GM10248 (cell line): ENCODE measurements around the gene DYNLT4.
A peak's percentile ranks its signal among the peaks of the same experiment; 100 is the strongest.
"Not testable (repeated sequence)": the region's sequence is repeated elsewhere in the genome, so short reads cannot be mapped to it uniquely, and the experiment has no call there.

ENCODE experiments used
- CTCF ChIA-PET: fragments of 300-600 bp; sonication (Branson Sonifier 250); formaldehyde crosslinking; extraction: SDS; loops from one replicate; lab custom pipeline; 2021; ENCODE audit warnings: antibody characterized with exemption; lab: Yijun Ruan, JAX
- POLR2A ChIA-PET: fragments of 350-650 bp; sonication (Branson Sonifier 250); formaldehyde crosslinking; extraction: SDS; loops from one replicate; lab custom pipeline; 2020; ENCODE audit warnings: antibody characterized with exemption; lab: Yijun Ruan, JAX
- DNase-seq: peaks from one replicate; pipeline ENCODE4 v3.0.0; 2012; ENCODE audit errors: extremely low spot score
- TF ChIP-seq, protein P1 (sequence below): IDR thresholded peaks from 2 replicates; pipeline ENCODE4 v1.5.1; 2012; ENCODE audit warnings: mild to moderate bottlenecking, low read depth; ENCODE audit errors: extremely low read depth, missing control alignments, control extremely low read depth

Gene DYNLT4

GRCh38 chr1:44799770-44800584, 7.2 kb downstream of the DYNLT4 start, which contains the start of gene PLK3:
PLK3 (plus strand) TSS chr1:44800377; CDS start chr1:44800464, 87 bp downstream.
- TF ChIP-seq, protein P1, sequence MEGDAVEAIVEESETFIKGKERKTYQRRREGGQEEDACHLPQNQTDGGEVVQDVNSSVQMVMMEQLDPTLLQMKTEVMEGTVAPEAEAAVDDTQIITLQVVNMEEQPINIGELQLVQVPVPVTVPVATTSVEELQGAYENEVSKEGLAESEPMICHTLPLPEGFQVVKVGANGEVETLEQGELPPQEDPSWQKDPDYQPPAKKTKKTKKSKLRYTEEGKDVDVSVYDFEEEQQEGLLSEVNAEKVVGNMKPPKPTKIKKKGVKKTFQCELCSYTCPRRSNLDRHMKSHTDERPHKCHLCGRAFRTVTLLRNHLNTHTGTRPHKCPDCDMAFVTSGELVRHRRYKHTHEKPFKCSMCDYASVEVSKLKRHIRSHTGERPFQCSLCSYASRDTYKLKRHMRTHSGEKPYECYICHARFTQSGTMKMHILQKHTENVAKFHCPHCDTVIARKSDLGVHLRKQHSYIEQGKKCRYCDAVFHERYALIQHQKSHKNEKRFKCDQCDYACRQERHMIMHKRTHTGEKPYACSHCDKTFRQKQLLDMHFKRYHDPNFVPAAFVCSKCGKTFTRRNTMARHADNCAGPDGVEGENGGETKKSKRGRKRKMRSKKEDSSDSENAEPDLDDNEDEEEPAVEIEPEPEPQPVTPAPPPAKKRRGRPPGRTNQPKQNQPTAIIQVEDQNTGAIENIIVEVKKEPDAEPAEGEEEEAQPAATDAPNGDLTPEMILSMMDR: peak; percentile 94
- CTCF ChIA-PET: interaction anchor here (0.7 to 5.9 kb wide), 26 partner anchors 9 to 539 kb away, joined by 3 to 98 read pairs (median 4); partner anchors contain the start of genes BEST4, BTBD19, HECTD3 and RNU5D-1
- POLR2A ChIA-PET: interaction anchor here (0.5 to 2.3 kb wide), 25 partner anchors 9 to 786 kb away, joined by 3 to 57 read pairs (median 5); partner anchors contain the start of genes AKR1A1, BTBD19, HECTD3 and PTCH2
- peak; percentile 99 for DNase-seq

DNA sequence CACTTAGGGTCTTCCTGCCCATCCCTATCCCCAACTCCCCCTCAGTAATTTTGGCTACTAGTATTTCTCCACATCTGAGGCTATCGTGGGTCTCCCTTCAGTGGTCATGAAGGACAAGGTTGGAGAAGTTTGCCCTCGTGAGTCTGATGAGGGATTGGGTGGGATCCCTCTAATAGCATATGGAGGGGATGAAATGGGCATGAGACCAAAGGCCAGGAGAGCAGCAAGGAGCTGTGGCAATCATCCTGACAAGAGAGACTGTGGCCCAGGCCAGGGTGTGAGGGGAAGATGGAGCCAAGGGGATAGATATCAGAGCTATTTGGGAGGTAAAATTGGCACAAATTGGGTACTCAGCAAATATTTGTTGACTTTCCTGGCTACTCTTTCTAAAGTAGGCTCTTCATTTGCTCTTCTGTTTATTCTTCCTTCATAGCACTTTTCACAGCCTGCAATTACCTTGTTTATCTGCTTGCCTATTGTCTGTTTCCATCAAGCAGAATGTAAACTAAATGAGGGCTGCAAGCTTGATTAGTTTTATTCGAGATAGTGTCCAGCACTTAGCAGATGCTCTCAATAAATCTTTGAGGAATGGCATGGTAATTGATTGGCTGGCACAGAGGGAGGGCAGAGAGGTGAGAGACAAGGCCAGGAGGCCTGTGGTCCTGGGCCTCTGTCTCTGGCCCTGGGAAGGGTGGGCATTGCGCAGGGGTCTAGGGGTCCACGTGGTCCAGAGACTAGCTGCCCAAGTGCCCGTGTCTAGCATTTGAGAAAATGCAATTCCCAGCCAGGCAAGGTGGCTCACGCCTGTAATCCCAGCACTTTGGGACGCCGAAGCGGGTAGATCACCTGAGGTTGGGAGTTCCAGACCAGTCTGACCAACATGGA, 8.4 kb downstream of the DYNLT4 start:
- DNase-seq: no peak
- CTCF ChIA-PET: interaction anchor here (0.9 to 5.9 kb wide), 8 partner anchors 10 to 70 kb away, joined by 3 to 98 read pairs (median 5); partner anchors contain the start of genes BEST4, BTBD19 and RNU5D-1
- POLR2A ChIA-PET: interaction anchor here (1.0 kb wide), 1 partner anchor 20 kb away, joined by 3 read pairs; no protein-coding TSS in a partner anchor
- TF ChIP-seq, protein P1: no peak

DNA sequence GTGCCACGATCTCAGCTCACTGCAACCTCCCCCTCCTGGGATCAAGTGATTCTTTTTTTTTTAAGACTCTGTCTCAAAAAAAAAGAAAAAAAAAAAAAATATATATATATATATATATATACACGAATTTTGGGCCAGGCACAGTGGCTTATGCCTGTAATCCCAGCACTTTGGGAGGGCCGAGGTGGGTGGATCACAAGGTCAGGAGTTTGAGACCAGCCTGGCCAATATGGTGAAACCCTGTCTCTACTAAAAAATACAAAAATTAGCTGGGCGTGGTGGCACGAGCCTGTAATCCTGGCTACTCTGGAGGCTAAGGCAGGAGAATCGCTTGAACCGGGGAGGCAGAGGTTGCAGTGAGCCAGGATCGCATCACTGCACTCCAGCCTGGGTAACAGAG, 9.3 kb downstream of the DYNLT4 start:
- not testable (repeated sequence) for DNase-seq
- POLR2A ChIA-PET: interaction anchor here (1.3 kb wide), 1 partner anchor 21 kb away, joined by 7 read pairs; no protein-coding TSS in a partner anchor
- CTCF ChIA-PET: interaction anchor here (1.9 to 5.9 kb wide), 2 partner anchors 10 to 67 kb away, joined by 5 to 98 read pairs; partner anchors contain the start of genes BEST4 and RNU5D-1

DNA sequence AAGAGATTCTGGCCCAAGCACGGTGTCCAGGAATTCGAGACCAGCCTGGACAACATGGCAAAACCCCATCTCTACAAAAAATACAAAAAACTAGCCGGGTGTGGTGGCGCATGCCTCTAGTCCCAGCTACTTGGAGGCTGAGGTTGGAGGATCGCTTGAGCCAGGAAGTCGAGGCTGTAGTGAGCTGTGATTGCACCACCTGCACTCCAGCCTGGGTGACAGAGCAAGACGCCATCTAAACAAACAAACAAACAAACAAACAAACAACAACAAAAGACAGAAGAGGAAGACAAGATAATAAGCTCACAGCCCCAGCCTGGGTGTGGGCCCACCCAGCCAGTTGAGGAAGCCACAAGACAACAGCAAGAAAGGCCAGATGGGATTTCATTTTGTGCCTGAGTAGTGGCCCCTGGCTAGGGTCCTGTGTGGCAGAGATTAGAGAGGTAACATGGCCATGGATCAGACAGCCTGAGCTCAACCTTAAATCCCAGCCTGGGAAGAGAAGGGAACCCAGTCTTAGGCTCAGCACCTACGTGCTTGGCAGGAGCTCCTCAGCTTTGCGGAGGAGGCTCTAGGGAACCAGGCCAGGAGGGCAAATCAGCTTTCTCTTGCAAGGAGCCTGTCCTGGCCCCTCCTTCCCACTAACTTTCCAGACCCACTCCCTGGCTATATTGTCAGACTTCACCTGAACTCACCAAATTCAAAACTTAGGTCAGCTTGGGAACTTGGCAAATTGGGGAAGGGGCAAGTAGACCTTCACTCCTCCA, 14.2 kb downstream of the DYNLT4 start:
- no peak for DNase-seq
- POLR2A ChIA-PET: interaction anchor here (0.6 to 1.6 kb wide), 5 partner anchors 10 to 287 kb away, joined by 3 to 6 read pairs (median 3); no protein-coding TSS in a partner anchor
- TF ChIP-seq, protein P1: no peak
- CTCF ChIA-PET: interaction anchor here (0.7 to 2.6 kb wide), 28 partner anchors 9 to 776 kb away, joined by 3 to 21 read pairs (median 4); partner anchors contain the start of genes BTBD19, DYNLT4, HECTD3 and PTCH2

- DNase-seq: no peak
- POLR2A ChIA-PET: interaction anchor here (0.6 to 3.1 kb wide), 7 partner anchors 9 to 729 kb away, joined by 3 to 13 read pairs (median 11); partner anchors contain the start of genes PLK3 and RPS8
- TF ChIP-seq, protein P1: no peak
- CTCF ChIA-PET: interaction anchor here (1.0 to 8.0 kb wide), 8 partner anchors 8 to 702 kb away, joined by 3 to 98 read pairs (median 4); partner anchors contain the start of genes PLK3, RNU5D-1 and RPS8
Observed at GRCh38 chr1:44790968-44791801, 16.0 kb downstream of the DYNLT4 start.
